RWPE1 (cell line): ENCODE measurements around the gene CD48.
"Not testable (repeated sequence)": the region's sequence is repeated elsewhere in the genome, so short reads cannot be mapped to it uniquely, and the experiment has no call there.

Experiments used
- CTCF ChIA-PET: fragments of 350-600 bp; sonication (Branson Sonifier 250); formaldehyde crosslinking; extraction: SDS; loops from one replicate; lab custom pipeline; 2021; lab: Yijun Ruan, JAX
- POLR2A ChIA-PET: fragments of 400-600 bp; formaldehyde crosslinking; extraction: SDS; loops from one replicate; lab custom pipeline; 2020; ENCODE audit warnings: antibody characterized with exemption; ENCODE audit not compliant: low non-redundant PET; lab: Yijun Ruan, JAX
- DNase-seq: peaks from one replicate; pipeline ENCODE4 v3.0.0; 2012; ENCODE audit warnings: low spot score
- H3K27ac ChIP-seq: fragments of 450-650 bp; 2 replicates; pipeline ENCODE4 v1.5.1; 2017
- TF ChIP-seq, protein P1 (sequence below): fragments of 450-650 bp; conservative IDR thresholded peaks from 2 replicates; pipeline ENCODE4 v1.5.1; 2017; ENCODE audit warnings: low read depth, mild to moderate bottlenecking

The CD48 gene

DNA sequence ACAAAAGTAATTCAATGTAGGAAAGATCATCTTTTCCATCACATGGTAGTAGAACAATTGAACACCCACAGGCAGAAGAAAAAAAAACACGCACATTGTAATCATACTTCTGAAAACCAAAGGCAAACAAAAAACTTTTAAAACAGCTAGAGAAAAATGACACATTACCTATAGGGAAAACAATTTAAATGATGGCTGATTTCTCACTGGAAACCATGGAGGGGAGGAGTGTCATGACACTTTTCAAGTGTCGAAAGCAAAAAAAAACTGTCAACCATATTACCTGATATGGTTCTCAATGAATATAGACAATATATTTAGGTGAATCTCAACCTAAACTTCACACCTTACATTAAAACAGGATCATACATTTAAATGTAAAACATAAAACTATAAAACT, 26.6 kb upstream of the CD48 start:
- TF ChIP-seq, protein P1, sequence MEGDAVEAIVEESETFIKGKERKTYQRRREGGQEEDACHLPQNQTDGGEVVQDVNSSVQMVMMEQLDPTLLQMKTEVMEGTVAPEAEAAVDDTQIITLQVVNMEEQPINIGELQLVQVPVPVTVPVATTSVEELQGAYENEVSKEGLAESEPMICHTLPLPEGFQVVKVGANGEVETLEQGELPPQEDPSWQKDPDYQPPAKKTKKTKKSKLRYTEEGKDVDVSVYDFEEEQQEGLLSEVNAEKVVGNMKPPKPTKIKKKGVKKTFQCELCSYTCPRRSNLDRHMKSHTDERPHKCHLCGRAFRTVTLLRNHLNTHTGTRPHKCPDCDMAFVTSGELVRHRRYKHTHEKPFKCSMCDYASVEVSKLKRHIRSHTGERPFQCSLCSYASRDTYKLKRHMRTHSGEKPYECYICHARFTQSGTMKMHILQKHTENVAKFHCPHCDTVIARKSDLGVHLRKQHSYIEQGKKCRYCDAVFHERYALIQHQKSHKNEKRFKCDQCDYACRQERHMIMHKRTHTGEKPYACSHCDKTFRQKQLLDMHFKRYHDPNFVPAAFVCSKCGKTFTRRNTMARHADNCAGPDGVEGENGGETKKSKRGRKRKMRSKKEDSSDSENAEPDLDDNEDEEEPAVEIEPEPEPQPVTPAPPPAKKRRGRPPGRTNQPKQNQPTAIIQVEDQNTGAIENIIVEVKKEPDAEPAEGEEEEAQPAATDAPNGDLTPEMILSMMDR, result no peak
- no peak overlapping the region for H3K27ac ChIP-seq
- CTCF ChIA-PET, result interaction anchor here (0.6 kb wide), 2 partner anchors 9 to 29 kb away, joined by 3 to 4 read pairs; no protein-coding TSS in a partner anchor
- POLR2A ChIA-PET, result no interaction called here
- DNase-seq, result no peak

DNA sequence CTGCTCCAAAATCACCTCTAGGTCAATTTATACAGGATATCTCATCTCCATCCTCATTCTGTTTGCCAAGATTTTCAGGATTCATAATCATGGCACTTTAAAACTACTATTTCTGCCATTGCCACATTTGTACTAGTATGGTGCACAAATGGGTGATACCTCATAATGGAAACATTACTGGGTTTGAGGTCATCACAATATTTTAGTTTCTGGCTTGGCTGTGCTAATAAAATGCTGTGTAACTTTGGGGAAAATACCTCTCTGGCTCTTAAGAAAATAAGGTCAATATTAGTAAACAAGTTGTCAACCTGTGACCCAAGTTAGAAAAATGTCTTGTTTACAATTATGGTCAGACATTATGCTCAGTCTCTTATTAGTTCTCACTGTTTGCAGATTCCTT, 22.7 kb upstream of the CD48 start:
- ChIA-PET CTCF (no interaction called here), POLR2A (no interaction called here)
- TF ChIP-seq, protein P1, result no peak
- H3K27ac ChIP-seq, result no peak overlapping the region
- no peak for DNase-seq

DNA sequence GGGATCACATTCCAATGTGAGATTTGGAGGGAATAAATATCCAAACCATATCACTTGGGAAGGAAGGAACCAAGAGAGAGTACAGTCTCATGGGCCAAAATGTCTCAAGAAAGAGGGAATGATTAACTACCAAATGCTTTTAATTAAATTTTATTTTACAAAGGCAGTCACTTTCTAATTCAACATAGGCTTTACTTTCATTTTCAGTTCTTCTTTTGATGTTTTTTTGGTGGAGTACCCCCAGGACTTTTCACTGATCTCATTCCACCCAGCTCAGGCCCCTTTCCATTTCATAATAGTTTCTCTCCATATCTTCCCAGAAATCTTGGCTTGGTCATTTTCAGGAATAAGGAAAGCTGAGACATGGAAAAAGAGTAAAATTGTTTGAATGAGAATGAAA, 22.3 kb upstream of the CD48 start:
- ChIA-PET POLR2A (no interaction called here), CTCF (interaction anchor here (0.6 kb wide), 1 partner anchor 34 kb away, joined by 6 read pairs; no protein-coding TSS in a partner anchor)
- H3K27ac ChIP-seq, result no peak overlapping the region
- no peak for DNase-seq
- TF ChIP-seq, protein P1, result no peak

DNA sequence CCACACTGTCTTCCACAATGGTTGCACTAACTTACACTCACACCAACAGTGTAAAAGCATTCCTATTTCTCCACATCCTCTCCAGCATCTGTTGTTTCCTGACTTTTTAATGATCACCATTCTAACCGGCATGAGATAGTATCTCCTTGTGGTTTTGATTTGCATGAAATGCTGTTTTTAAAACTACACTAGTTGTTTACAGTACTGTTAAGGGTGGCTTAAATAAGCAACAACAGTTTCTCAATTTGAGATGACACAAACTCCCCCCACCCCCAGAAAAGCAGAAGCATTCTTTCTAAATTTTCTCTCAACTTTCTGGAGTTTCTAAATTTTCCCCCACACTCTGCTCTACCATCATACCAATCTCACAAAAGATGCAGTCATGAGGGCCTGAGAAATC, 20.4 kb upstream of the CD48 start:
- no peak for DNase-seq
- CTCF ChIA-PET, result no interaction called here
- no peak overlapping the region for H3K27ac ChIP-seq
- POLR2A ChIA-PET, result no interaction called here
- TF ChIP-seq, protein P1, result no peak

DNA sequence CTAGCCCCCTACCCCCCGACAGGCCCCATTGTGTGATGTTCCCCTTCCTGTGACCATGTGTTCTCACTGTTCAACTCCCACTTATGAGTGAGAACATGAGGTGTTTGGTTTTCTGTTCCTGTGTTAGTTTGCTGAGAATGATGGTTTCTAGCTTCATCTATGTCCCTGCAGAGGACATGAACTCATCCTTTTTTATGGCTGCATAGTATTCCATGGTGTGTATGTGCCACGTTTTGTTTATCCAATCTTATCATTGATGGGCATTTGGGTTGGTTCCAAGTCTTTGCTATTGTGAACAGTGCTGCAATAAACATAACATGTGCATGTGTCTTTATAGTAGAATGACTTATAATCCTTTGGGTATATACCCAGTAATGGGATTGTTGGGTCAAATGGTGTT, 19.9 kb upstream of the CD48 start:
- H3K27ac ChIP-seq, DNase-seq, POLR2A ChIA-PET, CTCF ChIA-PET: not testable (repeated sequence)

DNA sequence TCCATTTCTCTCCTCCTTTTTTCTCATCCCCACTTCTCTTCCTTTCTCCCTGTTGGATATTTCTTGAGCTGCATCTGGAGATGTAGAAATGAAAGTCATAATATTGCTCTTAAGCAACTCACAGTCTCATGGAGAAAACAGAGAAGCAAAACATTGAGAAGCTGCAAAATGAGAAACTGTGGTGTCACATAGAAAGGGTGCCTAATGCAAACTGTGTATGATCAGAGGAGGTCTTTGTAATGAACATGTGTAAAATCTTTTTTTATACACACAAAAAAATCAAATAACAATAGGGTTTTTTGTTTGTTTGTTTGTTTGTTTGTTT, 15.7 kb upstream of the CD48 start:
- no peak overlapping the region for H3K27ac ChIP-seq
- POLR2A ChIA-PET, result no interaction called here
- CTCF ChIA-PET, result interaction anchor here (0.5 to 1.4 kb wide), 11 partner anchors 22 to 274 kb away, joined by 3 to 7 read pairs (median 4); no protein-coding TSS in a partner anchor
- DNase-seq, result no peak
- TF ChIP-seq, protein P1, result no peak

DNA sequence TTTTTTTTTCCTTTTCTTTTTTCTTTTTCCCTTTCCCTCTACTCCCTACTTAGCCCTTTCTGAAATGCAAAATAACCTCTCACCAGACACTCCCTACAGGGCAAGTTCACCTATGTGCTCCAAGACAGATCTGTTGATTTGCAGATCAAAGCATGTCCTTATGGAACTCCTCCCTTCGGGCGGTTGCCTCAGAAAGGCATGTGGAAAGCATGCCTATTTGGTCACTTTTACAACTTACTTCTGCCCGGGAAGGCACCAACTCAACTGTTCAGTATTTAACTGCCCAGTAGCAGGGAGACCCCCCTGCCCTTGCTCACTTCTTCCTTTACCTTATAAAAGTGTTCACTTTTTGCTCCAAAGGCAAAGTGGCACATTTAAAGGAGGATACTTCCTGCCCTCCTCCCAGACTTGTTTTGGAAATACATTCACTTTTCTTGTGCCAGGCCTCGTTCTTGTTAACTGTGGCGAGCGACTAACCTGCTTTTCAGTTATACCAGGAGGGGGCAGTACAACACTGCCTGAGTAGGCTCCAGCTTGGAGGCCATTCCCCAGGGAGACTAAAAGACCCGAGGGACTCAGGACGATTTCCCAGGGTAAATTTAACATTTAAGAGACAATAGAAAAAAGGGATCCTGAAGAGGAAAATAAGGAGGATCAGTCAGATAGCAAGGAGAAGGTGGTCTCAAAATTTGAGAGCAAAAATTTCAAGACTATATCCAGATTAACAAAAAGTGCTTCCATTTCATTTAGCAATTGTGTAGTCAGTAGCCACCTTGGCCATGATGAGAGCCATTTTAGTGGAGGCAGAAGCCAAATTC, 15.1 kb upstream of the CD48 start:
- H3K27ac ChIP-seq, result no peak overlapping the region
- TF ChIP-seq, protein P1, result peak; percentile 49
- peak; percentile 57 for DNase-seq
- ChIA-PET POLR2A (no interaction called here), CTCF (interaction anchor here (0.5 to 1.4 kb wide), 11 partner anchors 23 to 251 kb away, joined by 3 to 7 read pairs (median 4); no protein-coding TSS in a partner anchor)
